Parathyroid adenoma (tissue), 2 donors: ENCODE data around the gene CREBZF.
A peak's percentile ranks its signal among the peaks of the same experiment; 100 is the strongest.
"Not testable (repeated sequence)": the region's sequence is repeated elsewhere in the genome, so short reads cannot be mapped to it uniquely, and the experiment has no call there.

ENCODE experiments used
- H2AFZ ChIP-seq: fragments of 300-600 bp; sonication (generic); one replicate; pipeline ENCODE4 v1.7.0; 2017; ENCODE audit warnings: antibody characterized with exemption, mild to moderate bottlenecking
- H3K27ac ChIP-seq: fragments of 300-600 bp; sonication (generic); one replicate; pipeline ENCODE4 v1.7.0; 2017
- H3K27me3 ChIP-seq: fragments of 300-600 bp; sonication (generic); one replicate; pipeline ENCODE4 v1.7.0; 2017; ENCODE audit warnings: low read length; ENCODE audit not compliant: control insufficient read depth, insufficient read depth
- H3K36me3 ChIP-seq: fragments of 300-600 bp; sonication (generic); one replicate; pipeline ENCODE4 v1.7.0; 2017; ENCODE audit warnings: low read length; ENCODE audit not compliant: control insufficient read depth, insufficient read depth
- H3K4me1 ChIP-seq: fragments of 300-600 bp; sonication (generic); one replicate; pipeline ENCODE4 v1.7.0; 2017; ENCODE audit warnings: control low read depth
- H3K4me2 ChIP-seq: fragments of 300-600 bp; sonication (generic); one replicate; pipeline ENCODE4 v1.7.0; 2017; ENCODE audit warnings: low read length
- H3K4me3 ChIP-seq: fragments of 300-600 bp; sonication (generic); one replicate; pipeline ENCODE4 v1.7.0; 2017; ENCODE audit warnings: low read depth, low read length
- H3K79me2 ChIP-seq: fragments of 300-600 bp; sonication (generic); one replicate; pipeline ENCODE4 v1.7.0; 2017; ENCODE audit warnings: control low read depth
- H3K9ac ChIP-seq: fragments of 300-600 bp; sonication (generic); one replicate; pipeline ENCODE4 v1.7.0; 2017; ENCODE audit warnings: mild to moderate bottlenecking
- H3K9me3 ChIP-seq: fragments of 300-600 bp; sonication (generic); one replicate; pipeline ENCODE4 v1.7.0; 2017; ENCODE audit warnings: low read length; ENCODE audit not compliant: control insufficient read depth
- TF ChIP-seq, protein P1 (sequence below): fragments of 300-600 bp; sonication (generic); IDR thresholded peaks from one replicate; pipeline ENCODE4 v1.7.0; 2017; ENCODE audit warnings: antibody characterized with exemption, mild to moderate bottlenecking
- donor health status: primary hyperparathyroidism.

CREBZF gene

GRCh38 chr11:85627332-85627997 is 37.5 kb downstream of the CREBZF start, which contains the start of gene DLG2:
DLG2 (minus strand) TSS chr11:85627344.
- H3K9ac ChIP-seq: peak within 1 kb of the TSS; percentile 67
- H3K4me3 ChIP-seq: peak within 1 kb of the TSS; percentile 80
- H3K4me2 ChIP-seq: peak within 1 kb of the TSS; percentile 95
- peak within 1 kb of the TSS; percentile 90 for H3K27ac ChIP-seq
- H3K27me3 ChIP-seq: no peaks in the 10 kb centered on the region
- H3K79me2 ChIP-seq: no peaks in the 10 kb centered on the region
- H3K36me3 ChIP-seq: no peaks in the 10 kb centered on the region
- H2AFZ ChIP-seq: peak within 1 kb of the TSS; percentile 95
- H3K9me3 ChIP-seq: no peaks in the 10 kb centered on the region
- no peaks in the 10 kb centered on the region for H3K4me1 ChIP-seq
- TF ChIP-seq, protein P1, sequence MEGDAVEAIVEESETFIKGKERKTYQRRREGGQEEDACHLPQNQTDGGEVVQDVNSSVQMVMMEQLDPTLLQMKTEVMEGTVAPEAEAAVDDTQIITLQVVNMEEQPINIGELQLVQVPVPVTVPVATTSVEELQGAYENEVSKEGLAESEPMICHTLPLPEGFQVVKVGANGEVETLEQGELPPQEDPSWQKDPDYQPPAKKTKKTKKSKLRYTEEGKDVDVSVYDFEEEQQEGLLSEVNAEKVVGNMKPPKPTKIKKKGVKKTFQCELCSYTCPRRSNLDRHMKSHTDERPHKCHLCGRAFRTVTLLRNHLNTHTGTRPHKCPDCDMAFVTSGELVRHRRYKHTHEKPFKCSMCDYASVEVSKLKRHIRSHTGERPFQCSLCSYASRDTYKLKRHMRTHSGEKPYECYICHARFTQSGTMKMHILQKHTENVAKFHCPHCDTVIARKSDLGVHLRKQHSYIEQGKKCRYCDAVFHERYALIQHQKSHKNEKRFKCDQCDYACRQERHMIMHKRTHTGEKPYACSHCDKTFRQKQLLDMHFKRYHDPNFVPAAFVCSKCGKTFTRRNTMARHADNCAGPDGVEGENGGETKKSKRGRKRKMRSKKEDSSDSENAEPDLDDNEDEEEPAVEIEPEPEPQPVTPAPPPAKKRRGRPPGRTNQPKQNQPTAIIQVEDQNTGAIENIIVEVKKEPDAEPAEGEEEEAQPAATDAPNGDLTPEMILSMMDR: no peak

GRCh38 chr11:85626496-85626895 is 38.4 kb downstream of the CREBZF start:
- no peak overlapping the region for H3K9ac ChIP-seq

DNA sequence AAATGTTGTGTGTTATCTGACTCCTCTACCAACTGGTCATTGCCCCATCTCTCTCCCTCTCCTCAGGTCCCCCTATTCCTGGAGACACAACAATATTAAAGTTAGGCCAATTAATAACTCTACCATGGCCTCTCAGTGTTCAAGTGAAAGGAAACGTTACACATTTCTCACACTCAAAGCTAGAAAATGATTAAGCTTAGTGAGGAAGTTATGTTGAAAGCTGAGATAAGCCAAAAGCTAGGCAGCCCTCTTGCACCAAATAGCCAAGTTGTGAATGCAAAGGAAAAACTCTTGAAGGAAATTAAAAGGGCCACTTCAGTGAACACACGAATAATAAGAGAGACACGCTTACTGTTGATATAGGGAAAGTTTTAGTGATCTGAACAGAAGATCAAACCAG is 44.7 kb downstream of the CREBZF start:
- Histone ChIP-seq H3K4me3 (no peak overlapping the region), H3K79me2 (no peaks in the 10 kb centered on the region), H3K27ac (no peak overlapping the region), H3K4me1 (no peaks in the 10 kb centered on the region), H3K36me3 (no peaks in the 10 kb centered on the region), H3K9me3 (no peaks in the 10 kb centered on the region), H3K9ac (no peak overlapping the region), H2AFZ (no peak overlapping the region), H3K27me3 (no peaks in the 10 kb centered on the region), H3K4me2 (no peak overlapping the region)
- TF ChIP-seq, protein P1: no peak

More at GRCh38 chr11:85626496-85626895, 38.4 kb downstream of the CREBZF start:
- no peaks in the 10 kb centered on the region for H3K79me2 ChIP-seq
- no peak overlapping the region for H3K27ac ChIP-seq
- TF ChIP-seq, protein P1: no peak
- H3K9me3 ChIP-seq: no peaks in the 10 kb centered on the region
- peak overlapping the region; percentile 35 for H2AFZ ChIP-seq
- peak overlapping the region; percentile 80 for H3K4me3 ChIP-seq
- no peaks in the 10 kb centered on the region for H3K36me3 ChIP-seq
- no peaks in the 10 kb centered on the region for H3K27me3 ChIP-seq
- no peak overlapping the region for H3K4me2 ChIP-seq
- no peaks in the 10 kb centered on the region for H3K4me1 ChIP-seq

DNA sequence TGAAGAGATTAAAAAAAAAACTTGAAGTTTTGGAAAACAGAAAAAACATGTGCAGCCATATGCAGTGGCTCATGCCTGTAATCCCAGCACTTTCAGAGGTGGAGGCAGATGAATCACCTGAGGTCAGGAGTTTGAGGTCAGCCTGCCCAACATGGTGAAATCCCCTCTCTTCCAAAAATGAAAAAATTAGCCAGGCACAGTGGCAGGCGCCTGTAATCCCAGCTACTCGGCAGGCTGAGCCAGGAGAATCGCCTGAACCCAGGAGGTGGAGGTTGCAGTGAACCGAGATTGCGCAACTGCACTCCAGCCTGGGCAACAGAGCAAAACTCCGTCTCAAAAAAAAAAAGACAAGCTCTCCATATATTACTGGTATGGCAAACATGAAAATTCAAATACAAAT is 45.4 kb downstream of the CREBZF start:
- no peak overlapping the region for H3K4me2 ChIP-seq
- TF ChIP-seq, protein P1: no peak
- no peak overlapping the region for H3K9ac ChIP-seq
- no peak overlapping the region for H3K27ac ChIP-seq
- no peaks in the 10 kb centered on the region for H3K9me3 ChIP-seq
- H2AFZ ChIP-seq: no peak overlapping the region
- no peaks in the 10 kb centered on the region for H3K36me3 ChIP-seq
- no peaks in the 10 kb centered on the region for H3K79me2 ChIP-seq
- no peaks in the 10 kb centered on the region for H3K27me3 ChIP-seq
- no peak overlapping the region for H3K4me3 ChIP-seq
- no peaks in the 10 kb centered on the region for H3K4me1 ChIP-seq

GRCh38 chr11:85611643-85612042 is 53.3 kb downstream of the CREBZF start:
- H3K27me3 ChIP-seq, H3K36me3 ChIP-seq, H2AFZ ChIP-seq, H3K27ac ChIP-seq, H3K79me2 ChIP-seq, H3K4me1 ChIP-seq, H3K9me3 ChIP-seq, H3K4me2 ChIP-seq, H3K9ac ChIP-seq, H3K4me3 ChIP-seq: not testable (repeated sequence)
